Activated CD4-positive, alpha-beta T cell treated with anti-CD3 and anti-CD28 coated beads for 36 hours (primary cell): ENCODE measurements around the gene GATA6. TPM values are rescaled to one million over a fixed set of nuclear protein-coding genes. Genes with fewer than 3 reads are reported as not detected.

Experiments used
- ATAC-seq: fragments of 200-7000 bp; cut with Tn5 transposase; one replicate; pipeline ENCODE4 v1.10.0; 2021; ENCODE audit warnings: mild to moderate bottlenecking, moderate library complexity
- CTCF ChIA-PET: fragments of 350-600 bp; sonication (Branson Sonifier 250); formaldehyde crosslinking; loops from one replicate; lab custom pipeline; 2021; ENCODE audit warnings: antibody characterized with exemption; lab: Charles Lee
- POLR2A ChIA-PET: fragments of 350-600 bp; sonication (Branson Sonifier 250); formaldehyde crosslinking; loops from one replicate; lab custom pipeline; 2021; ENCODE audit warnings: antibody characterized with exemption, inconsistent platforms; lab: Charles Lee
- DNase-seq: peaks from one replicate; pipeline ENCODE4 v3.0.0-alpha.2; 2020
- H3K27ac Mint-ChIP-seq: one replicate; pipeline ENCODE4 v1.8.0; 2021; ENCODE audit warnings: mixed read lengths
- H3K27me3 Mint-ChIP-seq: one replicate; pipeline ENCODE4 v1.8.0; 2021; ENCODE audit warnings: mixed read lengths
- H3K36me3 Mint-ChIP-seq: one replicate; pipeline ENCODE4 v1.8.0; 2021; ENCODE audit warnings: low read depth, mixed read lengths
- H3K4me1 Mint-ChIP-seq: one replicate; pipeline ENCODE4 v1.8.0; 2021; ENCODE audit warnings: mixed read lengths
- H3K4me3 Mint-ChIP-seq: one replicate; pipeline ENCODE4 v1.8.0; 2021; ENCODE audit warnings: mild to moderate bottlenecking, moderate library complexity, mixed read lengths
- H3K9me3 Mint-ChIP-seq: one replicate; pipeline ENCODE4 v1.8.0; 2021; ENCODE audit warnings: low read depth, mixed read lengths
- intact Hi-C, 2 experiments: fragments of 100-400 bp; cut with DNase I in 1 of 2; cut with micrococcal nuclease in 1 of 2; formaldehyde crosslinking; loops; one replicate each; pipeline versions ENCODE4 v1.14.2 to v1.15.1; 2022 to 2024; cut with DNase I, micrococcal nuclease
- total RNA-seq, 2 experiments: library from RNA; stranded (reverse); gene quantifications; one replicate each; pipeline ENCODE4 v1.2.3, GENCODE V29; 2021

The GATA6 gene
- total RNA-seq = not detected

- peak; percentile 63 for DNase-seq
- intact Hi-C loops = loop anchor here (1.0 to 10.0 kb wide), 6 partner anchors 174 to 927 kb away; partner anchors contain the start of genes CTAGE1 (in 1 of the 2) and GREB1L (in 1 of the 2)
- Mint-ChIP-seq H3K9me3 (no peaks in the 10 kb centered on the region), H3K27me3 (peaks cover 65% of the 10 kb centered on the region), H3K4me1 (peaks cover 21% of the 10 kb centered on the region), H3K4me3 (peak within 1 kb of the TSS; percentile 61), H3K36me3 (no peaks in the 10 kb centered on the region), H3K27ac (no peak within 1 kb of the TSS)
- POLR2A ChIA-PET = no interaction called here
- CTCF ChIA-PET = no interaction called here
- ATAC-seq = peak; percentile 71
Observed at GRCh38 chr18:22169011-22169888, at the start of gene GATA6. GATA6 (plus strand) TSS chr18:22169589; CDS start chr18:22171145, 1,556 bp downstream.

- intact Hi-C loops = loop anchor here in 1 of 2 experiments (10.0 kb wide), 1 partner anchor 130 kb away; no protein-coding TSS in a partner anchor
- Mint-ChIP-seq H3K4me1 (no peaks in the 10 kb centered on the region), H3K27ac (no peak overlapping the region), H3K9me3 (peaks cover 1% of the 10 kb centered on the region), H3K27me3 (peaks cover 2% of the 10 kb centered on the region), H3K36me3 (no peaks in the 10 kb centered on the region), H3K4me3 (no peak overlapping the region)
- no peak for ATAC-seq
- no peak for DNase-seq
- ChIA-PET POLR2A (no interaction called here), CTCF (no interaction called here)
Observed at GRCh38 chr18:22124970-22125369, 44.4 kb upstream of the GATA6 start.

DNA sequence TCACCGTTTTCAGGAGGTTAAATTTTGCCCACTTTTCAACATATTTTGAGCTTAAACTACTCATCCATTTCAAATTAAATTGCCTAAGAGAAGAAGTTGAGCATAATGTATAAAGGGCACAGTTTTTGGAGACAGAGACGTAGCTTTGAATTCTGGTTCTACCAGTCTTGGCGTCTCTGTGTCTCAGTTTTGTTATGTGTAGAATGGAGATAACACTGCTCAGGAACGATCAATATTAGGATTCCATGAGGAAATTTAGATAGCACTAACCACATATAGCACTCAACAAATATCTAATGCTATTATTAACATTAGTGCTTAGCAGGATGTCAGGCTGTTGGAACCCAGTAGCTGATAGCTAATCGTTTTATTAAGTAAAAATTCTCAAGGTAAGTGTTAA is 40.4 kb upstream of the GATA6 start:
- intact Hi-C loops = loop anchor here in 1 of 2 experiments (10.0 kb wide), 1 partner anchor 126 kb away; no protein-coding TSS in a partner anchor
- no peak for ATAC-seq
- ChIA-PET POLR2A (no interaction called here), CTCF (interaction anchor here (0.7 kb wide), 1 partner anchor 934 kb away, joined by 3 read pairs; no protein-coding TSS in a partner anchor)
- no peaks in the 10 kb centered on the region for H3K4me1 Mint-ChIP-seq
- H3K9me3 Mint-ChIP-seq = no peaks in the 10 kb centered on the region
- no peak overlapping the region for H3K27ac Mint-ChIP-seq
- no peaks in the 10 kb centered on the region for H3K27me3 Mint-ChIP-seq
- H3K36me3 Mint-ChIP-seq = no peaks in the 10 kb centered on the region
- no peak for DNase-seq
- no peak overlapping the region for H3K4me3 Mint-ChIP-seq

DNA sequence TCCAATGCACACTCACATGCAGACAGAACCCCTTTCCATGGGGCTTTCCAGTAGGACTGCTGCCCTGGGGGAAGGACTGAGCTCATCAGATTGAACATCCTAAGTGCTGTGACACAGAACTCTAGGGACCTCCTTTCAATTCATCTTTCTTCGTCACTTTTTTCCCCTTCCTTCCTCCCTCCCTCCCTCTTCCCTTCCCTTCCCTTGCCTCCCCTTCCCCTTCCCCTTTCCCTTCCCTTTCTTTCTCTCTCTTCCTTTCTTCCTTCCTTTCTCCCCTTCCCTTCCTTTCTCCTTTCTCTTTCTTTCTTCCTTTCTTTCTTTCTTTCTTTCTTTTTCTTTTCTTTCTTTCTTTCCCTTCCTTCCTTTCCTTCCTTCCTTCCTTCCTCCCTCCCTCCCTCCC is 39.6 kb upstream of the GATA6 start:
- intact Hi-C loops = loop anchor here in 1 of 2 experiments (10.0 kb wide), 1 partner anchor 125 kb away; no protein-coding TSS in a partner anchor
- DNase-seq = no peak
- no peak for ATAC-seq
- H3K4me1 Mint-ChIP-seq = no peaks in the 10 kb centered on the region
- H3K36me3 Mint-ChIP-seq = no peaks in the 10 kb centered on the region
- no peak overlapping the region for H3K27ac Mint-ChIP-seq
- no peak overlapping the region for H3K4me3 Mint-ChIP-seq
- H3K9me3 Mint-ChIP-seq = no peaks in the 10 kb centered on the region
- ChIA-PET CTCF (no interaction called here), POLR2A (no interaction called here)
- H3K27me3 Mint-ChIP-seq = no peaks in the 10 kb centered on the region

- Mint-ChIP-seq H3K27ac (no peak overlapping the region), H3K4me1 (no peaks in the 10 kb centered on the region), H3K4me3 (no peak overlapping the region), H3K9me3 (peaks cover 4% of the 10 kb centered on the region), H3K27me3 (no peaks in the 10 kb centered on the region), H3K36me3 (no peaks in the 10 kb centered on the region)
- ChIA-PET POLR2A (no interaction called here), CTCF (no interaction called here)
- no peak for DNase-seq
- ATAC-seq = no peak
- intact Hi-C loops = no loop called here
Observed at GRCh38 chr18:22132258-22132657, 37.1 kb upstream of the GATA6 start.

DNA sequence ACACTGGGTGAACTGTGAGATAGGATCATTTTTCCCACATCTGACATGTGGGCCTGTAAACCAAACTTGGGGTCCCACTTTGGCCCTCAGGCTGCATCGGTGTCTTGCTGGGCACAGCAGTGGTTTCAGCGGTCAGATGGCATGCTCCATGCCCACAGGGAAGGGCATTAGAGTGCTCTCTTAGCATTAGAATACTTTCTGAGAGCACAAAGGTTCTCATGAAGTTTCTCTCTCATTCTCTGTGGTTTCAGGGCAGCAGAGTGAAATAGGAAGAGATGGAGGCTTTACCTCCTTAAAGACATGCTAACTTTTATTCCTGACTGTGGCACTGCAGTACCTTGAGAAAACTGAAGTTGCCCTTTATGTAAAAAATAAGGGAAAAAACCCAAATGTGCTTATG is 36.6 kb upstream of the GATA6 start:
- POLR2A ChIA-PET = no interaction called here
- peaks cover 4% of the 10 kb centered on the region for H3K9me3 Mint-ChIP-seq
- H3K27ac Mint-ChIP-seq = no peak overlapping the region
- intact Hi-C loops = no loop called here
- no peak for DNase-seq
- H3K4me1 Mint-ChIP-seq = no peaks in the 10 kb centered on the region
- no peak for ATAC-seq
- H3K4me3 Mint-ChIP-seq = no peak overlapping the region
- H3K27me3 Mint-ChIP-seq = no peaks in the 10 kb centered on the region
- CTCF ChIA-PET = no interaction called here
- H3K36me3 Mint-ChIP-seq = no peaks in the 10 kb centered on the region

- ChIA-PET POLR2A (no interaction called here), CTCF (no interaction called here)
- Mint-ChIP-seq H3K27ac (no peak overlapping the region), H3K4me1 (no peaks in the 10 kb centered on the region), H3K36me3 (no peaks in the 10 kb centered on the region), H3K4me3 (no peak overlapping the region), H3K9me3 (peaks cover 9% of the 10 kb centered on the region), H3K27me3 (no peaks in the 10 kb centered on the region)
- ATAC-seq (no peak), DNase-seq (no peak)
- intact Hi-C loops = no loop called here
Observed at GRCh38 chr18:22136395-22136794, 33.0 kb upstream of the GATA6 start.

GRCh38 chr18:22141211-22141610 is 28.2 kb upstream of the GATA6 start:
- POLR2A ChIA-PET = no interaction called here
- H3K36me3 Mint-ChIP-seq = no peaks in the 10 kb centered on the region
- H3K27ac Mint-ChIP-seq = no peak overlapping the region
- H3K4me3 Mint-ChIP-seq = no peak overlapping the region
- intact Hi-C loops = loop anchor here in 1 of 2 experiments (10.0 kb wide), 1 partner anchor 56 kb away; no protein-coding TSS in a partner anchor
- no peak for DNase-seq
- CTCF ChIA-PET = no interaction called here
- no peak for ATAC-seq
- H3K4me1 Mint-ChIP-seq = no peaks in the 10 kb centered on the region
- H3K9me3 Mint-ChIP-seq = peaks cover 8% of the 10 kb centered on the region
- no peaks in the 10 kb centered on the region for H3K27me3 Mint-ChIP-seq

GRCh38 chr18:22143347-22144340 is 25.7 kb upstream of the GATA6 start:
- H3K9me3 Mint-ChIP-seq = no peaks in the 10 kb centered on the region
- DNase-seq (no peak), ATAC-seq (no peak)
- no peak overlapping the region for H3K4me3 Mint-ChIP-seq
- ChIA-PET CTCF (no interaction called here), POLR2A (no interaction called here)
- no peaks in the 10 kb centered on the region for H3K4me1 Mint-ChIP-seq
- H3K36me3 Mint-ChIP-seq = no peaks in the 10 kb centered on the region
- no peaks in the 10 kb centered on the region for H3K27me3 Mint-ChIP-seq
- intact Hi-C loops = loop anchor here in 1 of 2 experiments (10.0 kb wide), 1 partner anchor 59 kb away; no protein-coding TSS in a partner anchor
- H3K27ac Mint-ChIP-seq = no peak overlapping the region

DNA sequence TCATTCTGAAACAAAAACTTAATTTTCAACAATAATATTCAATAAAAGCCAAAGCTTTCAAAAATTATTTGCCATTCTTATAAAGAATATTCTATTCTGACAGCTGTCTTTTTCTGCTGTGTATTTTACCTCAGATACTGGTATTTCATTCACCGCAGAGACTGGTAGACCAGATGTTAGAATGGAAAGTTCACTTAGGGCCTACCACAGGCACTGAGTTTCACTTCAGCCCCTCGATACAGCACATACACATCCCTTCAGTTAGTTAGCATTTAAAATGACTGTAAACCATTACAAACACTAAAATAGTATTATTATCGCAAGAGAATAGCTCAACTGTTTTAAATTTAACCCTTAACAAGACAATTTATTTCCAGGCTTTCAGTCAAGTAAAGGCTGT is 24.2 kb upstream of the GATA6 start:
- H3K36me3 Mint-ChIP-seq = no peaks in the 10 kb centered on the region
- no peaks in the 10 kb centered on the region for H3K9me3 Mint-ChIP-seq
- ATAC-seq (no peak), DNase-seq (no peak)
- ChIA-PET POLR2A (no interaction called here), CTCF (no interaction called here)
- intact Hi-C loops = loop anchor here in 1 of 2 experiments (10.0 kb wide), 1 partner anchor 60 kb away; no protein-coding TSS in a partner anchor
- H3K4me1 Mint-ChIP-seq = no peaks in the 10 kb centered on the region
- H3K4me3 Mint-ChIP-seq = no peak overlapping the region
- no peaks in the 10 kb centered on the region for H3K27me3 Mint-ChIP-seq
- H3K27ac Mint-ChIP-seq = no peak overlapping the region

DNA sequence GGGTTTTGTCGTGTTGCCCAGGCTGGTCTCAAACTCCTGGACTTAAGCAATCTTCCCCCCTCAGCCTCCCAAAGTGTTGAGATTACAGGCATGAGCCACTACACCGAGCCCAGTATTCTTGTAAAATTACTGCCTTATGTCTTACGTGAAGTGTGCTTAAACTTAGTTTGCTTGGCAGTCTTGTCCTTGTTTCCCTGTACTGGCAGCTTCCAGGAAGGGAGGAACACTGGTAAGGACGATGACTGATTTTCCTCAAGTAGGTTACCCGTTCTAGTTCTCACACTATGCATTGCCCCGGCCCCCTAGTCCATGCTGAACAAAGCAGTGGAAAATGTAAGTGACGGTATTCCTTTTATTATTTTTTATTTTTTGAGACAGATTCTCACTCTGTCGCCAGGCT is 19.7 kb upstream of the GATA6 start:
- no peak overlapping the region for H3K4me3 Mint-ChIP-seq
- ChIA-PET CTCF (no interaction called here), POLR2A (no interaction called here)
- no peak overlapping the region for H3K27ac Mint-ChIP-seq
- ATAC-seq (no peak), DNase-seq (no peak)
- H3K9me3 Mint-ChIP-seq = no peaks in the 10 kb centered on the region
- no peaks in the 10 kb centered on the region for H3K4me1 Mint-ChIP-seq
- peaks cover 7% of the 10 kb centered on the region for H3K27me3 Mint-ChIP-seq
- intact Hi-C loops = loop anchor here in 1 of 2 experiments (10.0 kb wide), 1 partner anchor 65 kb away; no protein-coding TSS in a partner anchor
- H3K36me3 Mint-ChIP-seq = no peaks in the 10 kb centered on the region
